ENCODE results near the gene TNRC6B.
"Not testable (repeated sequence)": the region's sequence is repeated elsewhere in the genome, so short reads cannot be mapped to it uniquely, and the experiment has no call there.

The TNRC6B gene

GRCh38 chr22:40177738-40178416 is at the start of gene TNRC6B:
Gene TNRC6B (plus strand): TSS chr22:40177925. CDS start chr22:40178136, 211 bp downstream.
- DNase-seq (ENCODE audit: low read depth, low spot score): peak; percentile 43

- no peak for DNase-seq (ENCODE audit: low read depth, low spot score)
Measured at GRCh38 chr22:40128989-40129388, 48.7 kb upstream of the TNRC6B start.

GRCh38 chr22:40137132-40137531 is 40.6 kb upstream of the TNRC6B start:
- DNase-seq (ENCODE audit: low read depth, low spot score): no peak

GRCh38 chr22:40138866-40139265 is 38.9 kb upstream of the TNRC6B start:
- no peak for DNase-seq (ENCODE audit: low read depth, low spot score)

- DNase-seq (ENCODE audit: low read depth, low spot score): no peak
Measured at GRCh38 chr22:40147388-40148176, 30.1 kb upstream of the TNRC6B start.

GRCh38 chr22:40153192-40153591 is 24.5 kb upstream of the TNRC6B start:
- no peak for DNase-seq (ENCODE audit: low read depth, low spot score)

GRCh38 chr22:40153705-40154104 is 24.0 kb upstream of the TNRC6B start:
- DNase-seq (ENCODE audit: low read depth, low spot score): no peak

GRCh38 chr22:40156001-40156516 is 21.7 kb upstream of the TNRC6B start:
- DNase-seq (ENCODE audit: low read depth, low spot score): no peak

- not testable (repeated sequence) for DNase-seq (ENCODE audit: low read depth, low spot score)
Measured at GRCh38 chr22:40156682-40157081, 21.0 kb upstream of the TNRC6B start.

GRCh38 chr22:40157330-40157945 is 20.3 kb upstream of the TNRC6B start:
- no peak for DNase-seq (ENCODE audit: low read depth, low spot score)

- DNase-seq (ENCODE audit: low read depth, low spot score): no peak
Measured at GRCh38 chr22:40161194-40161593, 16.5 kb upstream of the TNRC6B start.

GRCh38 chr22:40165537-40165936 is 12.2 kb upstream of the TNRC6B start:
- DNase-seq (ENCODE audit: low read depth, low spot score): not testable (repeated sequence)

GRCh38 chr22:40175611-40176244 is 2.0 kb upstream of the TNRC6B start:
- DNase-seq (ENCODE audit: low read depth, low spot score): no peak

- DNase-seq (ENCODE audit: low read depth, low spot score): peak; percentile 59
Measured at GRCh38 chr22:40176921-40177737, 596 bp upstream of the TNRC6B start.

- no peak for DNase-seq (ENCODE audit: low read depth, low spot score)
Measured at GRCh38 chr22:40178417-40179409, 988 bp downstream of the TNRC6B start.

- no peak for DNase-seq (ENCODE audit: low read depth, low spot score)
Measured at GRCh38 chr22:40179526-40179925, 1.8 kb downstream of the TNRC6B start.

- DNase-seq (ENCODE audit: low read depth, low spot score): no peak
Measured at GRCh38 chr22:40180403-40180802, 2.7 kb downstream of the TNRC6B start.

GRCh38 chr22:40181323-40181722 is 3.6 kb downstream of the TNRC6B start:
- DNase-seq (ENCODE audit: low read depth, low spot score): no peak

- DNase-seq (ENCODE audit: low read depth, low spot score): no peak
Measured at GRCh38 chr22:40182231-40182835, 4.6 kb downstream of the TNRC6B start.

All from activated naive CD8-positive, alpha-beta T cell treated with anti-CD3 and anti-CD28 coated beads, Interleukin-2, amount 50 U/mL, for 16 hours (primary cell).